ENCODE data around the gene LEP. TPM values are rescaled to one million over a fixed set of nuclear protein-coding genes. Genes with fewer than 3 reads are reported as not detected.

Gene LEP
- total RNA-seq, 6 experiments from 2014 or later = not detected

DNA sequence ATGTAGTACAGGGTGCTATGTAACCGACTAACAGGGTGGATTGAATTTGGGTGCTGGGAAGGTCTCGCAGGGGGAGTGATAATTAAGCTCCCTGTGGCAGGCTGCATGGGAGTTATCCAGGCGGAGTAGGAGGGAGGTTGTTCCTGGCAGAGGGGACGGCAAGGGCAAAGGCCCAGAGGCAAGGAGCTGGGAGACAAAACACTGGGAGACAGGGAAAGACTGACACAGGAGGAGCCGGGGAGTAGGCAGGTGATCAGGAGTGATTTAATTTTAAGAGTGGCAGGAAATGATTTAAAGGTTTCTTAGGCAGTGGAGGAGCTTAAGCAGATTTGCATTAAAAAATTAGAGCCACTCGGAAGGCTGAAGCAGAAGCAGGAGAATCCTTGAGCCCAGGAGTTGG, 40.7 kb upstream of the LEP start:
- peaks cover 15% of the 10 kb centered on the region for H3K4me1 Mint-ChIP-seq (ENCODE audit: low read depth)
- peaks cover 54% of the 10 kb centered on the region for H3K27me3 Mint-ChIP-seq (ENCODE audit: insufficient read depth)
- H3K9me3 Mint-ChIP-seq = peaks cover 17% of the 10 kb centered on the region
- no peak for TF ChIP-seq CTCF (IDR thresholded peaks at IDR 0.05)
- DNase-seq = no peak
- H3K4me3 Mint-ChIP-seq = no peak overlapping the region
- H3K36me3 Mint-ChIP-seq (ENCODE audit: low read depth) = 0 out of 2 replicates have a peak, but pooled peaks cover 8% of the 10 kb centered on the region
- no peak overlapping the region for H3K27ac Mint-ChIP-seq

DNA sequence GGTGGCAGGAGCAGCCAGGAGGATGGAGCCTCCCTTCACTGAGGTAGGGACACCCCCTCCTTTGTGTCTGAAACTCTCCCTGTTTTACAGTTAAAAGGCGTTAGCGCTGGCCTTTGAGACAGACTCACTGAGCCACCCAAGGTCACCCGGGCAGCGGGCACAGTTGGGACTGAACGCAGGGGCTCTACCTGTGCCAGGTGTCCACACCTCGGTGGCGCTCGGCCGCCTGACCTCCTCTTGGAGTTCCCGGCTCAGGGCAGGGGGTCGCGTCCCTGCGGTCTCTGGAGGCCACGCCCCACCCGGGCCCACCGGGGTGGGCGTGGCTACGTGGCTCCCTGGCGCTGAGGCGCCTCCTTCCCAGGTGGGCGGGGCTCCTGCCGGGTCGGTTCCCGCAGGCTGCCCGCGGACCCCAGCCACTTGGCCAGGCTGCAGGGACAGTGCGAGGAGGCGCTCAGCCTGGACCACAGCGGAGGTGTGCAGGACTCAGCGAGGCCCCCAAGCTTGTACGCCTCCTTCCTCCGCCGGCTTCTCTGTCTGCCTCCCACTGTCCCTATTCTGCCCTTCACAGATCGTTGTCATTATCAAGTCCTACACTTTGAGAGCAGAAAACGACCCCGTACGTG, 39.9 kb upstream of the LEP start:
- peaks cover 15% of the 10 kb centered on the region for H3K4me1 Mint-ChIP-seq (ENCODE audit: low read depth)
- H3K27ac Mint-ChIP-seq = no peak overlapping the region
- H3K4me3 Mint-ChIP-seq = no peak overlapping the region
- H3K36me3 Mint-ChIP-seq (ENCODE audit: low read depth) = 0 out of 2 replicates have a peak, but pooled peaks cover 2% of the 10 kb centered on the region
- no peak for TF ChIP-seq CTCF (IDR thresholded peaks at IDR 0.05)
- DNase-seq = no peak
- H3K27me3 Mint-ChIP-seq (ENCODE audit: insufficient read depth) = peaks cover 54% of the 10 kb centered on the region
- H3K9me3 Mint-ChIP-seq = peaks cover 9% of the 10 kb centered on the region; the same call in 1 of the 2 replicates

DNA sequence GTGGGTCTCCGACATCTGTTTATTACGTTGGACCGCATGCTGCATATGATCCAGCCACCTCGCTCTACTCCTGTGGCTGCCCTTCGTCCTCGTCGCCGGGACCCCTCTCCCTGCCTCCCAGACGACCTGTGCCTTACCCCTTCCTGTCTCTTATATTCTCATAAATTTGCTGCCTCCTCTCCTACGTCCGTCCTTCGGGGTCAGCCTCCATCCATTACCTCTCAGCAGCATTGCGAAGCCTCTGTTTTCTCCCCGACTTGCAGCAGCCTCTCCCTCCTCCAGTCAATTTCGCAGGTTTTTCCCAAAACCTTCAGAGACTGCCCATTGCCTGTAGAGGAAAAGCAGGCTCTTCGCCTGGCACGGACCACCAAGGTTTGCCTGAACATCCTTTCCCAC, 39.4 kb upstream of the LEP start:
- no peak for DNase-seq
- H3K9me3 Mint-ChIP-seq = 0 out of 2 replicates have a peak, but pooled peaks cover 4% of the 10 kb centered on the region
- peaks cover 52% of the 10 kb centered on the region for H3K27me3 Mint-ChIP-seq (ENCODE audit: insufficient read depth)
- H3K27ac Mint-ChIP-seq = no peak overlapping the region
- peaks cover 15% of the 10 kb centered on the region for H3K4me1 Mint-ChIP-seq (ENCODE audit: low read depth)
- no peak overlapping the region for H3K4me3 Mint-ChIP-seq
- no peak for TF ChIP-seq CTCF (IDR thresholded peaks at IDR 0.05)
- no peaks in the 10 kb centered on the region for H3K36me3 Mint-ChIP-seq (ENCODE audit: low read depth)

- Mint-ChIP-seq H3K4me1 (ENCODE audit: low read depth) (peaks cover 13% of the 10 kb centered on the region), H3K4me3 (no peak overlapping the region), H3K27ac (no peak overlapping the region), H3K9me3 (no peaks in the 10 kb centered on the region), H3K36me3 (ENCODE audit: low read depth) (no peaks in the 10 kb centered on the region), H3K27me3 (ENCODE audit: insufficient read depth) (peaks cover 52% of the 10 kb centered on the region)
- TF ChIP-seq CTCF (IDR thresholded peaks at IDR 0.05) = no peak
- no peak for DNase-seq
Measured at GRCh38 chr7:128202287-128202957, 38.7 kb upstream of the LEP start.

DNA sequence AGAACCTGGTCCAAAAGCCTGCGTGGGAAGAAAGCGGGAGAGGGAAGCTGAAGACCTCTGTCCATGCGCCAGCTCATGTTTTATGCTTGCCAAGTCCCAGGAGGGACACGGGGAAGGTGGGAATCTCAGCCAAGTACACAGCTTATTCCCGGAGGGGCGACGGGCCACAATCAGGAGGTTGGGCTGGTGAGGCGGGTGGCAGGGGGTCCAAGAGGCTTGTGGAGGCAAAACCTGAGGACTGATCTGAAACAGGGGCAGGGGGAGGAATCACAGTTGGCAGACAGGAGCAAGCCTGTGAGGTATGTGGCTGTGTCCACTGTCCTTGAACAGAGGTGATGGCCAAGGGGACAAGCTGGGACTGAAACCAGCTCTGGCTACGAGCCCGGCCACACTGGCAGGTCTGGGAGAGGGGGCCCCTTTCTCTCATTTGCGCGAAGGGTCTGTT, 38.0 kb upstream of the LEP start:
- Mint-ChIP-seq H3K27me3 (ENCODE audit: insufficient read depth) (peaks cover 48% of the 10 kb centered on the region), H3K36me3 (ENCODE audit: low read depth) (no peaks in the 10 kb centered on the region), H3K27ac (no peak overlapping the region), H3K9me3 (no peaks in the 10 kb centered on the region), H3K4me3 (no peak overlapping the region), H3K4me1 (ENCODE audit: low read depth) (peaks cover 6% of the 10 kb centered on the region)
- TF ChIP-seq CTCF (IDR thresholded peaks at IDR 0.05) = no peak
- DNase-seq = no peak
